NCI-H1417 (cell line): ENCODE data around the gene DES.
"Not testable (repeated sequence)": the region's sequence is repeated elsewhere in the genome, so short reads cannot be mapped to it uniquely, and the experiment has no call there.

Source experiments
- DNase-seq, 3 experiments: peaks; one replicate each; lab custom pipeline; 2025; lab: John Stamatoyannopoulos, UW

DES gene

DNA sequence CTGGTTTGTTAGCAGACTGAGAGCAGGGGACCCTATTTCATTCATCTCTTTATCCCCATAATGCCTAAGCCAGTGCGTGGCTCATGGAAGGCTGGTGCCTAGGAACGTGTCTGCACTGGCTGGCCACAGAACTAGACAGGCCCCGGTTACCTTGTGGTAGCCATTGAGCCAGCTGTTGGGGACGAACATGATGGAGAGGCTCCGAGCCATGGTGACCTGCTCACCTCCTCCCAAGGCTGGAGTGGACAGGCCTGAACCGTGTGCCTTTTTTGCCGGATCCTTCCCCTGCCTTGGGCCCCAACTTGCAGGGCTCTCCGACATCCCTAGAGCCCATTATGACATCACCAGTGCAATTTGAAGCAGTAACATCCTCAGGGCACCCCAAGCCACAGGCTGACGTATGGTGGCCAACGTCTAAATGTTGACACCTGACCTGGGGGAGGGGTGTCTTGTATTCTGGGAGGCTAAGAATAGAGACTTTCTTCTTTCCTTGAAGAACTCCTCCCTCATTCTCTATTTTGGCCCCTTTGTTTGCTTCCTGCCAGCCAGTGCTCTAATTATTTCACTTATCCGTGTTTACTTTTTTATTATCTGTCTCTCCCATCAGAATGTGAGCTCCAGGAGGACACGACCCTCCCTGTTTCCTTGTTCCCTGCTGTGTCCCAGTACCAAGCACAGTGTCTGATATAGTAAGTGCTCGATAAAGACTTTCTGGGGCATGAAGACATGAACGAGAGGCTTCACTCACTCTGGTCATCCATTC lies 18.3 kb upstream of the DES start:
- peak in 2 of 3 experiments; percentile 28 to 43 for DNase-seq

DNA sequence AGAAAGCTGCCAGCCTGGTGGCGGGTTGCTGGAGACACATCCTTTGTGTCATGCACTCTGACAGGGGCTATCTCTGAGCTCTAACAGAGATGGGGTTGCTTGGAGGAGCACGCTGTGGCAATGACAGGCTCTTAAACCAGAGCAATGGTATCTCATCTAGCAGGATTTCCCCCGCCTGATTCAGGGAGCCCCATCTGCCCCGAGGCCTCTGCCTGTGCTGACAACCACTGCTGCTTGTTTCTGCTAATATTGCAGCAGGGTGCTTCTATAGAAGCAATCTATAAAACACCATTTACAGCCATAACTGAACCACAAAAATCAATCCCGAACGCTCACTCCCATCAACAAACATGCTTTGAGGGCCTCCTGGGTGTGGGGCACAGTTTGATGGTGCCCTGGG lies 17.6 kb upstream of the DES start:
- no peak for DNase-seq

DNA sequence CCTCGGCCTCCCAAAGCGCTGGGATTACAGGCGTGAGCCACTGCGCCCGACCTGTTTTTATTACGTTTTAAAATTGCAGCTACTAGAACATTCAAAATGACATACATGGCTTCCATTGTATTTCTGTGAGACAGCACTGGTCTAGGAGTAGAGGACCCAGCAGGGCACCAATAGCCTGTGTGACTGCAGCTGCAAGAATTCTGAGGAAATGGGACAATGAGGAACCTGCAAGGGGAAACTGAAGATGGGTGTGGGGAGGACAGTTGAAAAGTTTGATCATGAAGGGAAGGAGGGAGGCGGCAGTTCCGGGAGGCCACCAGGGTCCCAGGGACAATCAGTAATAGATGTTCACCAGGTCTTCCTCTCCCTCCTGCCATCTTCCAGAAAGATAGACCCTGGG lies 16.6 kb upstream of the DES start:
- no peak for DNase-seq

DNA sequence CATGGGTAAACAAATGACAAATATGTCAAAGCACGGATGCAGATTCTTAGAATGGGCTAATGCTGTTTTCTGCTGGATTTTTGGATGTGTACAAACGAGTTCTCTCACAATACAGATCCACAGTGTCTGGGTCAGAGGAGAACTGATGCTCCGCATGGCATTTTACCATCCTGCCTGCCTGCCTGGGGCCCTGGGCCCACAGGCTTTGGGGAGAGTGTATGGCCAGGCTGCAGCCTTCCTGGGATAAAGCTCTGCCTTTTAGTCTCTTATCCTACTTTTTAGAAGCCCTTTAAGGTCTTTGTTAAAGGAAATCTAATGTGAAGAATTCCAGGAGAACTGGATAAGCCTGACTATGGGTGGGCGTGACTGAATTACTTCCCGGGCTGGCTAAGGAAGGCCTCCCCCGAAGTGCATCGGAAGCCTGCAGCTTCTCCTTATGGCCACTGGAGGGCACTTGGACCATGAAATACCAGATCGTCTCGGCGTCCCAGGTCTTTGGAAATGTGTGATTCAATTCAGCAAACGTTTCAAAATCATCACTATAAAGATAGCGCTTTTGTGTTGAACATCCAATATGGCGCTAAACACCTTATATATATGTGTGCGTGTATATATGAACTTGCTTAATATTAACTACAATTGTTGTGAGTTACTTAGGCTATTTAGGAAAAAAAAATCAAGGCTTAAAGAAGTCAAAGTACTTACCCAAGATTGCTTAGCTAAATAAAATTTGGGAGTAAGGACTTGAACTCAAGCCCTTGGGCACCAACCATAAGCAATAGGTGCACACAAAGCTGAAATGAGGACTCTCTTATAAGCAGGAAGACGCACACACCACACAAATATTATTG lies 15.3 kb upstream of the DES start:
- DNase-seq: peak; percentile 41 to 82 (median 50)

DNA sequence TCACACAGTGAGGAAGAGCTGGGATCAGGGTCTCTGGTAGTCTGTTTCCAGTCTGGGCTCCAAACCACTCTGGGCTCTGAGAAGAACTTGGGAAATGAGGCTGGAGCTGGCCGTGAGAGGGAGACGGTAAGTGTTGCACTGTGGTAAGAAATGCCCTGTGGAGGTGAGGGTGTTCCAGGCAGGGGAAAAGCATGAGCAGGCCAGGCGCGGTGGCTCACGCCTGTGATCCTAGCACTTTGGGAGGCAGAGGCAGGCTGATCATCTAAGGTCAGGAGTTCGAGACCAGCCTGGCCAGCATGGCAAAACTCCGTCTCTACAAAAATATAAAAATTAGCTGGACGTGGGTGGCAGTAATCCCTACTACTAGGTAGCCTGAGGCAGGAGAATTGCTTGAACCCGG lies 14.3 kb upstream of the DES start:
- DNase-seq: no peak

DNA sequence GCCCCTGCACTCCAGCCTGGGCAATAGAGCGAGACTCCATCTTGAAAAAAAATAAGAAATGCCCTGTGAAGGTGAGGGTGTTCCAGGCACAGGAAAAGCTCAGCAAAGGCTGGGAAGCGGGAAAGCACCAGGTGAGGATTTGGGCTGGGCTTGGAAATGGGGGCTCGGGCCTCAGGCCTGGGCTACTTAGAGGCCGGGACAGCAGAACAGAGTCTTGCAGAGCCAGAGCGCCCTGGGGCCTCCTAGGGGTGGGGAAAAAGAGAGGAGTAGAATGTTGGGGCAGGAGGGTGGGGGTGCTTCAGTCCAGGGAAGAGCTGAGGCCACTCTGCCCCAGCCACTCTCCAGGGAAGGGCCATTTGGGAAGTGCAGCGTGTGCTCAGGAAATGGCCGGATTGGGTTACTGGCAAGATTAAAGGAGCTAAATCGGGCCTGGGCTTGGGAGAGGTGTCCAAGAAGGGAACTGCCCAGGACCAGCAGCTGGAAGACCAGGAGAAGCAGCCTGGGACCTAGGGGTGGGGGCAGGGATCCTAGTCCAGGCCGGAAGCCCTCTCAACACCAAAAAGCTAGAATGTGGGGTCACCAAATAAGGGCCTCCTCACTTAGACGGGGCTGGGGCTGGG lies 13.8 kb upstream of the DES start:
- DNase-seq: no peak

DNA sequence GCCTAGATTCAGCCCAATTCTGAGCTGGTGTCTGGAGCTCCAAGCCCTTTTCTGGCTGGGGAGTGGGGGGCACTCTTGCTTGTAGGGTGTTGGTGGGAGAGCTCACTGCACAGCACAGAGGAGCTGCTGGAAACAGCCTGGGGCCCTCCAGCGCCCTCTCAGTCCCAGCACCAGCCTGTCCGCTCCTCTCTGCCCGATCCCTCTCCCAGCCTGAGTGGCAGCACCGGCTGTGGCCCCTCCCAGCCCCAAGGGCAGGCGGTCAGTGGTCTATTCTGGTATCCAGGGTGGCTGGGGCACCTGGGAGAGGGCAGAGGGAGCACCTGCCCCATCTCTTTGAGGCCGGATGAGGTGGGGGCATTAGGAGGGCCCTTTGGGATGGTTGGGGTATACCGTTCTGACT lies 13.2 kb upstream of the DES start:
- no peak for DNase-seq

DNA sequence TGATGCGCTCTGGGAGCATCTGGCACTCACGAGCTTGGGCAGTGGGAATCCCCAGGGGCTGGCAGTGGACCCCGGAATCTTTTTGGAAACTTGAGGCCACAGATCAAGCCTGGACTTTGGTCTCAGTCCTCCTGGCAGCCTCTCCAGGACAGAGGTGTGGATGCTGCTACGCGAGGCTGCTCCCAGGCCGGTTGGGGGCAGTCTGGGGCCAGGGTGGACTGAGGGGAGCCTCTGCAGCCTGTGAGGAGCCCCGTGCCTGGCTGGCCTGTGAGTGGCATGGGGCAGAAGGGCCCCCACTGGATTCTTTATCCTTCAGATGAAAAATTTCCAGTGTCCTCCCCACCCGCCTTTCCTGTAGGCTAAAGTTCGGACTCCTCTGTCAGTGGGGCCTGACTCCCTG lies 12.7 kb upstream of the DES start:
- DNase-seq: no peak

DNA sequence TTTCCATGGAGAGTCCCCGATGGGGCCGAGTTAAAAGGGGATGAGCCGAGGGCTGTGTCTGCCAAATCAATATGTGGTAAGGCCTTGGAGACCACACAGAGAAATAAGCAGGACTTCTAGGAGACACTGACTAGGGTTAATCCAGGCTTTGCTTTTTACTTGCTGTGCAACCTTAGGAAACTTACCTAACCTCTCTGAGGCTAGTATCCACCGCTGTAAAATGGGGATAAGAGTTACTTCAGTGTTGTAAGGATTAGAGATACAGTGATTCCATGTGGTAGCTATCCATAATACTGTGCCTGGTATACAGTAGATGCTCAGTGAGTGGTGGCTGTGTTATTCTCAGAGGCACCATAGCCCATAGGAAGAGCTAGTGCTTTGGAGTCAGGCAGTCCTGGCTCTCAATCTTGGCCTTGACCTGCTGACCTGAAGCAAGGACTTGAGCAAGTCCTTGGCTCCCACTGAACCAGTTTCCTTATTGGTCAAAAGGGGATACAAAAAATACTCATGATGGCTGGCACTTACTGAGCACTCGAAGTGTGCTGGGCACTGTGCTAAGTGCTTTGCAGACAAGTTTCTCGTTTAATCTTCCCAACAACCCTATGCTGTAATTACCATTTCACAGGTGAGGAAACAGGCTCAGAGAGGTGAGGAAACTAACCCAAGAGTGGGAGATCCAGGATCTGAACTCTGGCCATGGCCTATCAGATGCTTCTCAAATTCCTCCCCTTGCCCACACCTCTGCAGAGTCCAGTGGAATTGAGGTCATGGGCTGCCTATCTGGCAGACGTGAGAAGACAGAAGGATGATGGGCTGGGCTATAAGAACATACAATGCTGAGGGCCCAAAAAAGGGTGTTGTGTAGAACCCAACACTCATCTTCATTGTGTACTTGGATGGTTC lies 12.0 kb upstream of the DES start:
- no peak for DNase-seq

DNA sequence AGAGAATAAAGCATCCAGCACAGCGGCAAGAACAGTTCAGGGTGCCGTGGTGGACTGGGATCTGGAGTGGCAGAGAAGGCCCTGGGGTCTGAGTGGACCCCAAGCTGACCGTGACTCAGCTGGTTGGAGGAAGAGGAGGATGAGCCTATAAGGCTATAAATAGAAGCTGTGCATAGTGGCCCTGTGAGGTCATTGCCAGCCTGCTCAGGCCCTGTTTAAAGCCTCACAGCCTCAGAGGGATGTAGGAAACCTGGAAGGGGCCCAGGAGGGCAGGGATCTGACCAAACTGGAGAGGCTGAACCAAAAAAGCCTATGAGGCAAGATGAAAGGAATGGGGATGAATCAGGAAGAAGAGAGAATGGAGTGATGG lies 11.3 kb upstream of the DES start:
- no peak for DNase-seq

DNA sequence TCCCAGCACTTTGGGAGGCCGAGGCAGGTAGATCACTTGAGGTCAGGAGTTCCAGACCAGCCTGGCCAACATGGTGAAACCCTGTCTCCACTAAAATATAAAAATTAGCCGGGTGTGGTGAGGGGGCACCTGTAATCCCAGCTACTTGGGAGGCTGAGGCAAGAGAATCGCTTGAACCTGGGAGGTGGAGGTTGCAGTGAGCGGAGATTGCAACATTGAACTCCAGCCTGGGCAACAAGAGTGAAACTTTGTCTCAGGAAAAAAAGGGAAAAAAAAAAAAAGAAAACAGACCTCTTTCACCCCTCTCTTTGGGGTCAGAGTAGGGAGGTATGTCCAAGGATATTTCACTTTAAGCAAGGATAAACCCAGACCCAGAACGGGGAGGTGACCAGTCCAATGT lies 10.8 kb upstream of the DES start:
- DNase-seq: not testable (repeated sequence)

DNA sequence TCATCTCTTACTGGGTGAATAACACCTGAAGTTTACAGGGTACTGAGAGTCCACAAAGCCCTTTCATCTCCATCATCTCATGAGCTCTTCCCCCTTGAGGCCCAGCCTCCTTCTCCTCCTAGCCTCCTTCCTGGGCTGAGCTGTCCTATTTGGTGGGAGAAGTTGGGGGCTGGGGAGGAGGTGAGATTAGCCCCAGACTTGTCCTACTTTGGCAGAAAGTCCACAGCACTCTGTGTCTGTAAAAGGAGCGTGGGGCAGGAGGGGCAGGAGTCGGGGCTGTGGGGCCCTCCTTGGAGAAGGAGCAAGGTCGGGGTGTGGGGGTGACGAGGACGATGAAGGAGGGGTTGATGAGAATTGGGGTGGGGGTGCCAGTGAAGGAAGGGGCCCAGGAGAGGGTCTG lies 10.0 kb upstream of the DES start:
- DNase-seq: no peak

DNA sequence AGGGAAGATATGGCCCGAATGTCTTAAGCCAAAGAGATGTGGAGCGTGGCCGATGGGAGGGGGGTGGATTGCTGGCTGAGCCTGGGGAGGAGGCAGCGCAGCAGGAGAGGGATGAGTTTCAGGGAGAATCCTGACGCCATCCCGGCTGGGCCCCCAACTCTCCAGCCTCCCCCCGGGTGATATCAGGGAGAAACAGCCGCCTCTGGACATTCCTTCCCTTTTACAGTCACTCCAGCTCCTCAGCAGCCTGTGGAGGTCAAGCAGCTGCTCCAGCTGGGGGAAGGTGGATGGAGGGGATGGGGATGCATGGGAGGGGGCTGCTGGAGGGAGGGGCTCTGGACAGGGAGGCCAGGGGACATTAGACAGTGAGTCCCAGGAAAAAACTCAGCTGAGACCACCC lies 9.5 kb upstream of the DES start:
- no peak for DNase-seq

DNA sequence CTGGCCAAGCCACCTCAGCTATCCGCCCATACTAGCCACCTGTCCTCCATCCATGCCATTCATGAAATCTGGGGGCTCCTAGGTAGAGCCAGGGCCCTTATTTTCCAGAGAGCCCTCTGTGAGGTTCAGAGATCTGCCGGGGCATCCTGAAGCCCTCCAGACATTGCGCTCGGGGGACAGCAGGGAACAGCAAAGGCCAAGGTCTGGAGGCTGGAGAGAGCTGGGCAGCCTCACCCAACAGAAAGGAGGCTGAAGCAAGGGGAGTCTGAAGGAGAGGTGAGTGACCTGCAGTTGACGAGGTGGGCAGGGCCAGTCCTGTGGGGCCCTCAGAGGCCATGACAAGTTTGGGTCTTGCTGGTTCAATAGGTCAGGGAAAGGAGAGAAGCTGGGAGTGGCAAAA lies 8.6 kb upstream of the DES start:
- DNase-seq: no peak

DNA sequence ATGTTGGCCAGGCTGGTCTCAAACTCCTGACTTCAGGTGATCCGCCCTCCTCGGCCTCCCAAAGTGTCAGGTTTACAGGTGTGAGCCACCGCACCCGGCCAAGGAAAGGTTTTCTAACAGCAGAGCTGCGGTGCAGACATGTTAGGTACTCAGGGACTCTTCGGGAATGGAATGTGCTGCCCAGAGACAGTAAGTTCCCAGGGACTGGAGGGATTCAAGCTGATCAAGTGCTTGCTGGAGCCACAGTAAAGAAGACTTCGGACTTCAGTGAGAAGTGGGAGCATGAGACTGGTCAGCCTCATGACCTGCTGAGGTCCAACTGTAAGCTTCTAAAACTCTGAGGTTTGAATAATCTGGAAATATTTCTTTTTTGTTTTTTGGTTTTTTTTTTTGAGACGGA lies 7.8 kb upstream of the DES start:
- no peak for DNase-seq

DNA sequence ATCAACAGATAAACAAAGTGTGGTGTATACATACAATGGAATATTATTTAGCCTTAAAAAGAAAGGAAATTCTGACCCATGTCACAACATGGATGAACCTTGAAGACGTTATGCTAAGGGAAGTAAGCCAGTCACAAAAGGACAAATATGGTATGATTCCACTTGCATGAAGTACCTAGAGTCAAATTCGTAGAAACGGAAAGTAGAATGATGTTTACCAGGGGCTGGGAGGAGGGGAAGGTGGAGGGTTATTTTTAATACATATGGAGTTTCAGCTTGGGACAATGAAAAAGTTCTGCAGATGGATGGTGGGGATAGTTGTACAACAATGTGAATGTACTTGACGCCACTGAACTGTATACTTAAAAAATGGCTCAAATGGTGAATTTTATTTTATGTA lies 3.3 kb upstream of the DES start:
- DNase-seq: no peak

DNA sequence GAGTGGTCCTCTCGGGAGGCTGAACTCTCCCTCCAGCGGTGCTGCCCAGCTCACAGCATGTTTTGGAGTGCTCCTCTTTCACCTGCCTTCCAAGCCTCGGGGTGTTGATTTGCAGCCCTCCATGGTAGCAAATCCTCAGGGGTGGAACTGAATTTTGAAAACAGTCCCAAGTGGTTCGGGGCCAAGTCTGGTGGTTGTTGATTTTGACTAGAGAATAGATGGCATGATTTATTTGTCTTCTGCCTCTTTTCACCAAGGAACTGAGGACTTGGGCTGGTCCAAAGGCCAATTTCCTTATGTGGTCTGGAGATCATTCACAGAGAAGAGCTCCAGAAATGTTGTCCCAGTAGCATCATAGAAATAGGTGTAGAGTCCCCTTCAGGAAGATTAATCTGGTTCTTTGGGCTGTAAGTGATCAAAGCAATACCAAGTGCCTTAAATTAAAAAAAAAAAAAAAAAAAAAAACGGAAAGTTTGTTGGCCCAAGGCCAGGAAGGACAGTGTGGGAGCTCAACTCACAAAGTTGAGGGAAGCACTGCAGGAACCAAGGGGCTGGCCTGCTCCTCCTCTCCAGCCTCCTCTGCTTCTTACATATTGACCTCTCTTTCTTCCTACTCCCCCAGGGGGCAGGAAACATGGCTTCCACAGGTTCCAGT lies 2.5 kb upstream of the DES start:
- DNase-seq: no peak

DNA sequence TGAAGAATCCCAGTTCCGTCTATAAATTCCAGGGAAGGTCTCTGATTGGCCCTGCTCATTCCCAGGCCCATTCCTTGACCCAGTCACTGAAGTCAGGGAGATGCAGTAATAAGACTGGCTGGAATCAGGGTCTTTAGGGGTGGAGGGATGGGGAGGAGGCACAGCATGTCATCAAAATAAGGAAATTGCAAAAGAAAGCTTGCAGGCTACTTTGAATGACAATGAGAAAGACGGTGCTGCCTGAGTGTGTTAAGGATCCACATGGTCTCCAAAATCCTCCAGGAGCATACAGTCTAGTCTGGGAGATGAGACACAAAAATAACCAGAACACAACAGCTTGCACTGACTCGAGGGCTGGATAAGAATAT lies 2.0 kb upstream of the DES start:
- no peak for DNase-seq

DNA sequence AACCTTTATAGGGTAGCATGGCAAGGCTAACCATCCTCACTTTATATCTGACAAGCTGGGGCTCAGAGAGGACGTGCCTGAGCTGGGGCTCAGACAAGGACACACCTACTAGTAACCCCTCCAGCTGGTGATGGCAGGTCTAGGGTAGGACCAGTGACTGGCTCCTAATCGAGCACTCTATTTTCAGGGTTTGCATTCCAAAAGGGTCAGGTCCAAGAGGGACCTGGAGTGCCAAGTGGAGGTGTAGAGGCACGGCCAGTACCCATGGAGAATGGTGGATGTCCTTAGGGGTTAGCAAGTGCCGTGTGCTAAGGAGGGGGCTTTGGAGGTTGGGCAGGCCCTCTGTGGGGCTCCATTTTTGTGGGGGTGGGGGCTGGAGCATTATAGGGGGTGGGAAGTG lies 1.2 kb upstream of the DES start:
- no peak for DNase-seq

DNA sequence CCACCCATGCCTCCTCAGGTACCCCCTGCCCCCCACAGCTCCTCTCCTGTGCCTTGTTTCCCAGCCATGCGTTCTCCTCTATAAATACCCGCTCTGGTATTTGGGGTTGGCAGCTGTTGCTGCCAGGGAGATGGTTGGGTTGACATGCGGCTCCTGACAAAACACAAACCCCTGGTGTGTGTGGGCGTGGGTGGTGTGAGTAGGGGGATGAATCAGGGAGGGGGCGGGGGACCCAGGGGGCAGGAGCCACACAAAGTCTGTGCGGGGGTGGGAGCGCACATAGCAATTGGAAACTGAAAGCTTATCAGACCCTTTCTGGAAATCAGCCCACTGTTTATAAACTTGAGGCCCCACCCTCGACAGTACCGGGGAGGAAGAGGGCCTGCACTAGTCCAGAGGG lies 803 bp upstream of the DES start:
- no peak for DNase-seq

DNA sequence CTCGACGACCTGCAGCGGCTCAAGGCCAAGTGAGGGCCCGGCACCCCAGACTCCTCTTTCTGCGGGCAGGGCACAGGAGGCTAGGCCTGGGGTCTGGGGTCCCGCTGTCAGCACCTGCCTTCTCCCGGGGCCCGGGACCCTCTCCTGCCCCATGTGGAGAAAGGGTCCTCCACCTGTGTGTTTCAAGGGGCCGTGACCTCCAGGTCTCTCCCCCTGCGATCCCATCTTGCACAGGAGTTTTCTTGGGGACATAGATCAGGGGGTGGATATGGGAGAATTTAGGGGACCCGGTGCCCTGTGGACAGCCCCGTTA lies 791 bp downstream of the DES start:
- no peak for DNase-seq
